ENCODE results near the gene HIVEP2.

GRCh38 chr6:142868917-142869316, 76.1 kb downstream of the HIVEP2 start:
- no peak for TF ChIP-seq POLR2A (IDR thresholded peaks at IDR 0.05)
- TF ChIP-seq, protein P1, sequence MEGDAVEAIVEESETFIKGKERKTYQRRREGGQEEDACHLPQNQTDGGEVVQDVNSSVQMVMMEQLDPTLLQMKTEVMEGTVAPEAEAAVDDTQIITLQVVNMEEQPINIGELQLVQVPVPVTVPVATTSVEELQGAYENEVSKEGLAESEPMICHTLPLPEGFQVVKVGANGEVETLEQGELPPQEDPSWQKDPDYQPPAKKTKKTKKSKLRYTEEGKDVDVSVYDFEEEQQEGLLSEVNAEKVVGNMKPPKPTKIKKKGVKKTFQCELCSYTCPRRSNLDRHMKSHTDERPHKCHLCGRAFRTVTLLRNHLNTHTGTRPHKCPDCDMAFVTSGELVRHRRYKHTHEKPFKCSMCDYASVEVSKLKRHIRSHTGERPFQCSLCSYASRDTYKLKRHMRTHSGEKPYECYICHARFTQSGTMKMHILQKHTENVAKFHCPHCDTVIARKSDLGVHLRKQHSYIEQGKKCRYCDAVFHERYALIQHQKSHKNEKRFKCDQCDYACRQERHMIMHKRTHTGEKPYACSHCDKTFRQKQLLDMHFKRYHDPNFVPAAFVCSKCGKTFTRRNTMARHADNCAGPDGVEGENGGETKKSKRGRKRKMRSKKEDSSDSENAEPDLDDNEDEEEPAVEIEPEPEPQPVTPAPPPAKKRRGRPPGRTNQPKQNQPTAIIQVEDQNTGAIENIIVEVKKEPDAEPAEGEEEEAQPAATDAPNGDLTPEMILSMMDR (IDR thresholded peaks at IDR 0.05), result no peak
